Large intestine (tissue), 3 donors: ENCODE data around the gene INHBE. TPM values are rescaled to one million over a fixed set of nuclear protein-coding genes. Genes with fewer than 3 reads are reported as not detected.
"Not testable (repeated sequence)": the region's sequence is repeated elsewhere in the genome, so short reads cannot be mapped to it uniquely, and the experiment has no call there.

ENCODE experiments used
- DNase-seq, 2 donors: peaks; one replicate each; pipeline versions ENCODE4 v3.0.0 to v3.0.0-alpha.2; 2013
- H3K27ac ChIP-seq: one replicate; pipeline ENCODE4 v1.5.1; 2013; ENCODE audit warnings: low read length
- H3K27me3 ChIP-seq: 2 replicates; pipeline ENCODE4 v1.6.1; 2013; ENCODE audit warnings: low read length; ENCODE audit not compliant: control insufficient read depth, insufficient read depth
- H3K36me3 ChIP-seq: 2 replicates; pipeline ENCODE4 v1.6.1; 2013; ENCODE audit warnings: low read length; ENCODE audit not compliant: control insufficient read depth, insufficient read depth
- H3K4me1 ChIP-seq: one replicate; pipeline ENCODE4 v1.6.1; 2013; ENCODE audit warnings: low read length; ENCODE audit not compliant: control insufficient read depth, insufficient read depth
- H3K4me3 ChIP-seq: one replicate; pipeline ENCODE4 v1.5.1; 2013; ENCODE audit warnings: low read length
- H3K9me3 ChIP-seq: one replicate; pipeline ENCODE4 v1.6.1; 2013; ENCODE audit warnings: mild to moderate bottlenecking, low read depth, low read length, moderate library complexity; ENCODE audit not compliant: control insufficient read depth
- WGBS: methylation state at CpG from one replicate; pipeline ENCODE4 v1.1.5; 2013; ENCODE audit warnings: low lambda C conversion rate; ENCODE audit not compliant: insufficient coverage; 5-methylcytosine and 5-hydroxymethylcytosine counted together
- polyA plus RNA-seq: library from polyadenylated mRNA; unstranded; fragments of 120-200 nt; gene quantifications from one replicate; pipeline ENCODE4 v1.2.1, GENCODE V29; 2013

Gene INHBE
- polyA plus RNA-seq, 1 donor = 0.28 TPM

DNA sequence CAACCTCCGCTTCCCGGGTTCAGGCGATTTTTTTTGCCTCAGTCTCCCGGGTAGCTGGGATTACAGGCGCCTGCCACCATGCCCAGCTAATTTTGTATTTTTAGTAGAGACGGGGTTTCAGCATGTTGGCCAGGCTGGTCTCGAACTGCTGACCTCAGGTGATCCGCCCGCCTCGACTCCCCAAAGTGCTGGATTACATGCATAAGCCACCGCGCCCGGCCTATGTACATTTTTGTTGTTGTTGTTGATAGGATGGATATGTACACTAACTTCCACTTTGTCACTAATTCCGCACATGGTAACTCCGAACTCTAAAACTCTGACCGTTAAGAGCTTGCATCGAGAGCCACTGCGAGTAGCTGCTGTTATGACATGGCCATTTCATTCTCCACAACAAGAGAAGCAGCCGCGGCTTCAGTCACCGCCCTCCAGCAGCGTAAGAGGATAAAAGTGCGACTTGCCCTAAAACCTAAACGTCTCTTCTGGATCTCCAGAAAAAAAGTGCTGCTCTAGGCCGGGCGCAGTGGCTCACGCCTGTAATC, 32.0 kb downstream of the INHBE start:
- Histone ChIP-seq H3K4me3 (peak overlapping the region; percentile 92), H3K36me3 (peaks cover 23% of the 10 kb centered on the region), H3K27me3 (peaks cover 2% of the 10 kb centered on the region), H3K4me1 (peaks cover 5% of the 10 kb centered on the region), H3K9me3 (no peaks in the 10 kb centered on the region), H3K27ac (no peak overlapping the region)
- no peak for DNase-seq
- no CpG with 5 or more reads among the region's 27 CpGs for WGBS

DNA sequence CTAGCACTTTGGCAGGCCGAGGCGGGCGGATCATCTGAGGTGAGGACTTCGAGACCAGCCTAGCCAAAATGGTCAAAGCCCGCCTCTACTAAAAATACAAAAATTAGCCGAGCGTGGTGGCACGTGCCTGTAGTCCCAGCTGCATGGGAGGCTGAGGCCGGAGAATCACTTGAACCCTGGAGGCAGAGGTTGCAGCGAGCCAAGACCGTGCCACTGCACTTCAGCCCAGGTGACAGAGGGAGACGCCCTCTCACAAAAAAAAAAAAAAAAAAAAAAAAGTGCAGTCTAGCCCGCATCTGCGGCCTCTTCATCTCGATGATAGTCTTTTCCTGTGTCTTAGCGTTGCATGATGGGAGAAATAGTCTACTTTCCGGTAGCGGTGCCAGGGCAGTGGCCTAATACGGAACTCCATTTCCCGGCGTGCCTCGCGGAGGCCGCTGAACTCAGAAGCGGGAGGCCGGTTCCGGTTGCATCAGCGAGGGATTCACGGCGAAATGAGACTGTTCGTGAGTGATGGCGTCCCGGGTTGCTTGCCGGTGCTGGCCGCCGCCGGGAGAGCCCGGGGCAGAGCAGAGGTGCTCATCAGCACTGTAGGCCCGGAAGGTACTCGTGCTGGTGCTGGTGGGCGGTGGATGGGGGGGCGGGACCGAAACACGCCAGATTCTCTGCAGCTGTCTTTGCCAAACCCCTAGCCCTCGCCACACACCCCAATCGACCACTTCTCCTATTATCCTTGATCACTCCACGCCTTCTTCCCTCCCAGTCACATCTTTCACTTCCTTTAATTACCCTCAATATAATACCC, 32.7 kb downstream of the INHBE start, which contains the start of gene MARS1:
Gene MARS1 (plus strand): TSS at position 472 of the 805 bp plus-strand sequence. CDS start 23 bp downstream, at position 495.
- H3K4me3 ChIP-seq = peak within 1 kb of the TSS; percentile 92
- H3K27ac ChIP-seq = peak within 1 kb of the TSS; percentile 30
- peaks cover 5% of the 10 kb centered on the region for H3K4me1 ChIP-seq
- H3K9me3 ChIP-seq = no peaks in the 10 kb centered on the region
- WGBS = 0% methylated on average over 3 of the region's 47 CpGs
- peaks cover 2% of the 10 kb centered on the region for H3K27me3 ChIP-seq
- peak; percentile 96 to 98 for DNase-seq
- H3K36me3 ChIP-seq = peaks cover 27% of the 10 kb centered on the region

DNA sequence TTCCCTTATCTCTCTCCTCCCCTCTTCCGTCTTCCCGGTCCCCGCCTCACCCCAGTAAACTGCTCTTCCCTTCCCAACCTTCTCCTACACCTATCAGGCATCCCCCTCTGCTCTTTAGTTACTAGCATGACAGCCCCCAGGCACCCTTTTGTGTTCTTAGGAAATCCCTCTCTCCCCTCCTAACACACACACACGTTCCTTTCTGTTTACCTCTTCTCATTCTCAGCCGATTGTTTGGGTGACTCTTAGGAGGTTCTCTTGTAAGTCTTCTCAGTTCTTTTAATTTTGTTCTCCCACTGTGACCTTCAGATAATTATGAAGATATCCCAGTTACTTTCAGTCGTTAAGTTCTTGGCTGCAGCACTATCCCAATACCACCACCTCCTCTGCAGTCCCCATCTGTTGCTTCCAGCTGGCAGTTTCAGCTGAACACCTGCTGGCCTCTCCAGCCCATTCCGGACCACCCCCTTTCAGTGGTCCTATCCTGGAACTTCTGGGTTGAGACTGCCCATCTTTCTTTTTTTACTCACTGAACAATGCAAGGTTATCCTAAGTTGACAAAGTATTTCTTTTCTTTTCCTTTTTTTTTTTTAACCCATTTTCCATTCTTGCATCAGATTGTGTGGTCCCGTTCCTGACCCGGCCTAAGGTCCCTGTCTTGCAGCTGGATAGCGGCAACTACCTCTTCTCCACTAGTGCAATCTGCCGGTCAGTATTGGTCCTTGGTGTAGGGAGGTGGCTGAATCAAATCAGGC, 33.5 kb downstream of the INHBE start:
- Histone ChIP-seq H3K4me3 (peak overlapping the region; percentile 92), H3K27ac (no peak overlapping the region), H3K36me3 (peaks cover 29% of the 10 kb centered on the region), H3K27me3 (peaks cover under 1% of the 10 kb centered on the region), H3K4me1 (peaks cover 5% of the 10 kb centered on the region), H3K9me3 (no peaks in the 10 kb centered on the region)
- 0% methylated on average over 5 of the region's 11 CpGs for WGBS
- no peak for DNase-seq

DNA sequence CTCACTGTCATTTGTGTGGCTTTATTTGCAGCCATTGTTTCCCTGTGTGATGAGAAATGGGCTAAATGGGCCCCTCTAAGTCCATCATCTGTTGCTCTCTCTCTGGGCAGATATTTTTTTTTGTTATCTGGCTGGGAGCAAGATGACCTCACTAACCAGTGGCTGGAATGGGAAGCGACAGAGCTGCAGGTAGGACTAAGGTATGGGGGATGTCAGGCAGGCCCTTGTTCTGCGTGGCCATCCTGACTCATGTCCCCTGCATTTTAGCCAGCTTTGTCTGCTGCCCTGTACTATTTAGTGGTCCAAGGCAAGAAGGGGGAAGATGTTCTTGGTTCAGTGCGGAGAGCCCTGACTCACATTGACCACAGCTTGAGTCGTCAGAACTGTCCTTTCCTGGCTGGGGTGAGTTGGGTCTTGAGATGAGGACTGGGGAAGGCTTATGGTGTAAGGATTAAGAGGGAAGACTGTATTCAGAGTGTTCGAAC, 34.1 kb downstream of the INHBE start:
- H3K4me3 ChIP-seq = peak overlapping the region; percentile 92
- no peak for DNase-seq
- no peaks in the 10 kb centered on the region for H3K27me3 ChIP-seq
- WGBS = 100% methylated on average over 2 of the region's 5 CpGs
- H3K27ac ChIP-seq = no peak overlapping the region
- peaks cover 29% of the 10 kb centered on the region for H3K36me3 ChIP-seq
- H3K9me3 ChIP-seq = no peaks in the 10 kb centered on the region
- peaks cover 5% of the 10 kb centered on the region for H3K4me1 ChIP-seq

DNA sequence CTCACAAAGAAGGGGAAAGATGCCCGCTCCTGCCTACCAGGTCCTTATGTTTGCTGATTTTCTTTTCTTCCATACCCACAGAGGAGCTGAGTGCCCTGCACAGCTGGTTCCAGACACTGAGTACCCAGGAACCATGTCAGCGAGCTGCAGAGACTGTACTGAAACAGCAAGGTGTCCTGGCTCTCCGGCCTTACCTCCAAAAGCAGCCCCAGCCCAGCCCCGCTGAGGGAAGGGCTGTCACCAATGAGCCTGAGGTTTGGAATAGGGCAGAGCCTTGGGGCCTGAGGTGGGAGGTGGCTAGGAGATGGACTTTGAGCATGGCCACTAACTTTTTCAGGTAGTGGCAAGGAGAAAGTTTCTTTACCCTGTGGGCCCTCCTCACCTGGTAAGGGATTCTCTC, 35.0 kb downstream of the INHBE start:
- Histone ChIP-seq H3K9me3 (no peaks in the 10 kb centered on the region), H3K4me1 (peaks cover 5% of the 10 kb centered on the region), H3K36me3 (peaks cover 29% of the 10 kb centered on the region), H3K4me3 (no peak overlapping the region), H3K27ac (no peak overlapping the region), H3K27me3 (no peaks in the 10 kb centered on the region)
- DNase-seq = no peak
- WGBS = no CpG with 5 or more reads among the region's 4 CpGs

DNA sequence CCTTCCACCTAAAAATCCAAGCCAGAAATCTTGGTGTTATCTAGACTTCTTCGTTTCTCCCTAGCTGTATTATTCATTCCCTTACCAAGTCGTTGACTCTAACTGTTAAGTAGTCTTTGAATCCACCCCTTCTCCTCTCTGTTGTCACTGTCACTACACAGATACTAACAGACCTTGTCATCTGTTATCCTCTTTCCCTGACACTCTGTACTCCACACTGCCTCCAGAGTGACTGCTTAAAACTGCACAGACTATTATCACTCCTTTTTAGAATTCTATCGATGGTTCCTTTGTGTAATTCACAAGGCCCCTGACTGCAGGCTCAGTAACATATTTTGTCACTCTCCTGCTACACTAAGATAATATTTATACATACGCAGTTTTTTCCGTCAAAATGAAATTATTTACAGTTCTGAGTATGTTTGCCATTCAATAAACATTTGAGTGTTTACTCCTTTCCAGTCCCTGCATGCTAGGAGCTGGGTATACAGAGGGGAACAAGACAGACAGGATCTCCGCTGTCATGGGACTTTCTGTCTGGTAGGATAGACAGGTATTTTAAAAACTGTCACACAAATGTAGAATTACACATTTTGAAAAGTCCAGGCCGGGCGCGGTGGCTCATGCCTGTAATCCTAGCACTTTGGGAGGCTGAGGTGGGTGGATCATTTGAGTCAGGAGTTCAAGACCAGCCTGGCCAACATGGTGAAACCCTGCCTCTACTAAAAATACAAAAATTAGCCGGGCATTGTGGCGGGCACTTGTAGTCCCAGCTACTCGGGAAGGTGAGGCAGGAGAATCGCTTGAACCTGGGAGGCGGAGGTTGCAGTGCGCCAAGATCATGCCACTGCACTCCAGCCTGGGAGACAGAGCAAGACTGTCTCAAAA, 36.5 kb downstream of the INHBE start:
- H3K27me3 ChIP-seq = no peaks in the 10 kb centered on the region
- no peak overlapping the region for H3K27ac ChIP-seq
- WGBS = 83% methylated on average over 1 of the region's 15 CpGs
- no peak for DNase-seq
- H3K9me3 ChIP-seq = no peaks in the 10 kb centered on the region
- peaks cover 5% of the 10 kb centered on the region for H3K4me1 ChIP-seq
- H3K4me3 ChIP-seq = no peak overlapping the region
- H3K36me3 ChIP-seq = peaks cover 31% of the 10 kb centered on the region

DNA sequence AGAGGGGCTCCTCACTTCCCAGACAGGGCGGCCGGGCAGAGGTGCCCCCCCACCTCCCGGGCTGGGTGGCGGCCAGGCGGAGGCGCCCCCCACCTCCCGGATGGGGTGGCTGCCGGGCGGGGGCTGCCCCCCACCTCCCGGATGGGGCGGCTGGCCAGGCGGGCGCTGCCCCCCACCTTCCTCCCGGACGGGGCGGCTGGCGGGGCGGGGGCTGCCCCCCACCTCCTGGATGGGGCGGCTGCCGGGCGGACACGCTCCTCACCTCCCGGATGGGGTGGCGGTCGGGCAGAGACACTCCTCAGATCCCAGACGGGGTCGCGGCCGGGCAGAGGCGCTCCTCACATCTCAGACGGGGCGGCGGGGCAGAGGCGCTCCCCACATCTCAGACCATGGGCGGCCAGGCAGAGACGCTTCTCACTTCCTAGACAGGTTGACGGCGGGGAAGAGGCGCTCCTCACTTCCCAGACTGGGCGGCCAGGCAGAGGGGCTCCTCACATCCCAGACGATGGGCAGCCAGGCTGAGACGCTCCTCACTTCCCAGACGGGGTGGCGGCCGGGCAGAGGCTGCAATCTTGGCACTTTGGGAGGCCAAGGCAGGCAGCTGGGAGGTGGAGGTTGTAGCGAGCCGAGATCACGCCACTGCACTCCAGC, 40.1 kb downstream of the INHBE start:
- not testable (repeated sequence) for DNase-seq, H3K9me3 ChIP-seq, H3K4me3 ChIP-seq, H3K27me3 ChIP-seq, H3K27ac ChIP-seq, H3K4me1 ChIP-seq
- no CpG with 5 or more reads among the region's 48 CpGs for WGBS
- peaks cover 47% of the 10 kb centered on the region for H3K36me3 ChIP-seq

DNA sequence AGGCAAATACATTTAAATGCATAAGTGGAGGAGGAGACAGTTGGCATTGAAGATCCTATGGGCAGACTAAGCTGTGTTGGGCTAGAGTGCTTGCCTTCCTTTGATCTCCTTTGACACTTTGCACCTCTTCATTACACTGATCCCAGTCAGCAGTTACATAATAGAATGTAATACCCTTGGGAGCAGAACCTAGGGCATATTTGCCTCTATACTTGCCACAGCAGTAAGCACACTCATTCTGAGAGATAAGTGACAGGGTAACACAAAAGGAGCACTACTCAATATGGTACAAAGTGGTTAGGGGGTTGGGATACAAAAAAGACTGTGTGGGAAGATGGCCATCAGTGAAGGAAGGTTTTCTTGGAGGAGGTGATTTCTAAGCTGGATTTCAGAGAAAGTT, 41.7 kb downstream of the INHBE start:
- Histone ChIP-seq H3K27ac (no peak overlapping the region), H3K4me1 (no peaks in the 10 kb centered on the region), H3K9me3 (no peaks in the 10 kb centered on the region), H3K36me3 (peaks cover 45% of the 10 kb centered on the region), H3K4me3 (no peak overlapping the region), H3K27me3 (no peaks in the 10 kb centered on the region)
- DNase-seq = no peak

DNA sequence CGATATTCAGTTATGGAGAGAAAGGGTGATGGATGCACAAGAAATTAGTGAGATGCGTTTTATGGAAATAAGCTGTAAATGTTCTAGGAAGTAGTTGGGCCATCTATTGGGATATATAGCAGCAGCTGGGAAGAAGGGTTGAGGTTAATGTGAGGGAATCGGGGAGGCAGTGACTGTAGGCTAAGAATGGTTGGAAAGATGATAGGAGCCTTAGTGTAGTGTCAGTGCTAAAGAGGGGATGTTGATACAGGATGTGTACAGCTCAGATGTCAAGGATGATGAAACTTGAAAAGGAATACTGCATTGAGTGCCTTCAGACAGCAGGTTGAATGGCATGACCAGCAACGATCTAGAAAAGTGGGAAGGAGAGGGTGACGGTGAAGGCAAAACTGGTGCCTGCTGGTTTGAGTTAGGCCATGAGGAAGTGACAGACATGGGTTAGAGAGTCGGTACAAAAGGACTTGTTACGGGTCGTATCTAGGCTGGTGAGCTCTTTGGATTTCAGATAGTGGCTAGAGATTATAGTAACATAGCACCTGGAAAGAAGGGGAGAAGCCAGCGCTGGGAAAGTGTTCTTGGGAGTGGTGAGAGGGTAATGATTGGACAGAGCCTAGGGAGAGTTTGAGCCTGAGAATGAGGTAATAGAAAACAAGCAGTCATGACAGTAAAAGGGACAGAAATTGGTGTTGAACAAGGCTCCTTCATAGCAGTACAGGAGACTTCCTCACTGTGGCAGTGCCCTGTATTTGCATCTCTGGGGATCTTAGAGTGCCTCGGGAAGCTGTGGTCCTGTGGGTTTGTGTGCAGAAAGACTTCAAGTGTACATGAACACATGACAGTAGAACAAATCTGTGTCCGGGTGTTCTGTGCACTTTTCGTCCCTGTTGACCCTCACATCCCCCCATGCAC, 42.4 kb downstream of the INHBE start:
- WGBS = 100% methylated on average over 4 of the region's 12 CpGs
- H3K9me3 ChIP-seq = no peaks in the 10 kb centered on the region
- no peaks in the 10 kb centered on the region for H3K27me3 ChIP-seq
- H3K36me3 ChIP-seq = peaks cover 49% of the 10 kb centered on the region
- no peak for DNase-seq
- no peak overlapping the region for H3K27ac ChIP-seq
- H3K4me3 ChIP-seq = no peak overlapping the region
- H3K4me1 ChIP-seq = no peaks in the 10 kb centered on the region
